ENCODE results near the gene CMTM8.
A peak's percentile ranks its signal among the peaks of the same experiment; 100 is the strongest.

CMTM8 gene

GRCh38 chr3:32340611-32341365 lies 102.3 kb downstream of the CMTM8 start:
- no peak for ATAC-seq

- no peak for ATAC-seq
These were observed 109.1 kb downstream of the CMTM8 start for GRCh38 chr3:32347343-32348125.

- peak; percentile 51 to 64 for ATAC-seq
These were observed 110.7 kb downstream of the CMTM8 start for GRCh38 chr3:32349184-32349583.

DNA sequence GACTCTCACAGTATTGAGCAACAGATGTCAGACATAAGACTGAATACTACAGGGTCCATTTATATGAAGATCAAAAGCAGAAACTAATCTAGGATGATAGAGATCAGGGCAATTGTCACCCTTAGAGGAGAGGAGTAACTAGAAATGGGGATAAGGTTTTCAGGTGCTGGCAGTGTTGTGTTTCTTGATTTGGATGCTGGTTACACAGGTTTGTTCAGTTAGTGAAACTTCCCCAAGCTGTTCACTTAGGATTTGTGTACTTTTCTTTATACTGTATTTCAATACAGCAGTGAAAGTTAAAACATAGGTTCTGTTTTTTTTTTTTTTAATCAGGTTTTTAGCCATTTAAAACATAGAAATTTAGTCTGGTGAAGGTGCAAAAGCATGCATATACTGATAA lies 114.1 kb downstream of the CMTM8 start:
- ATAC-seq, result no peak

- ATAC-seq, result no peak
These were observed 114.9 kb downstream of the CMTM8 start for GRCh38 chr3:32353351-32353750.

DNA sequence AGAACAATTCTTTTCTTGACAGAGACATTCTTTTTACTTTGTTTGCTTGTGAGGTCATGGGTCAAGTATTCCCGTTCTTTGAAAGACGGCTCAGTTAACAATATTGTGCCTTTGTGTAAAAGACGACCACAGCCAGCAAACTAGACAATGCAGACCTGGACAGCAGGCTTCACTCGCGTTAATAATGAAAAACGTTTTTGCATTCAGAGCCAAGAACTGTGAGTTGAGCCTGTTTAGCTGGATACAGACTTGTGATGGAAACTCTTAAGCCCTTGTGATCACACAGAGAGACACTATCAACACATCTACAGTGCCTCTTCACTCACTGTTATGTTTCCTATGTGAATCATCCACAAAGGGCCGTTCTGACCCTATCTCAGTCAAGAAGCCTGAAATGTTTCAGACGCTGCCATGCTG lies 115.9 kb downstream of the CMTM8 start:
- no peak for ATAC-seq

GRCh38 chr3:32355751-32356291 lies 117.3 kb downstream of the CMTM8 start:
- no peak for ATAC-seq

DNA sequence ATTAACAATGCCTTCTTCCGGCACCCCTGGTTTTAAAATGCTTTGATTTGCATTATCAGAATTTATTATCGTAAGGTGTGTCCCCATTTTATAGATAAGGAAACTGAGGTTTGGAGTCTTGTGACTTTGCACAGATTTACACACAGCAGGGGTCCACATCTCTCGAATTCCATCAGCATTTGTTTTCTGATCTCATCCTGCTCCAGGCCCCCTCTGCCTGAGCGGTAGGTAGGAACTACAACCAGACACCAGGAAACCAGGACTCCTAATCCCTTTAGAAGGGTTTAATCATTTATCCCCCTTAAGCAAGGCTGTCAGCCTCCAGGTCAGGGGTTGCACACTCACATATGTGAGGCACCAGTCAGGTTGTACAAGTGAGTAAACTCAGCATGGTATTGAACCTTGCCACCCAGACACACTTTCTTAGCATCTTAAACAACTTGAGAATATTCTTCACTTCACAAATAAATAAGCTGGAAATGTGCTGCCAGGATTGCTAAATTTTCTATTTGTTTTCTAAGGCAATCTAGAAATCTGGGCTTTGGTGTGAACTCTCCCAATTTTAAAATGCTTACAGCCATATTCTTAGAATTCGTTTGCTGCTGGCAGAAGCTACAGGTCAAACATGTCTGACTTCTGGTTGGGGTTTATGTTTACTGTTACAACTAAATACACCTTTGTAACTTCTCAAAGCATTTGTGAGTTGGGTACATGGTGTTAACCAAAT lies 121.4 kb downstream of the CMTM8 start:
- no peak for ATAC-seq

- no peak for ATAC-seq
These were observed 122.0 kb downstream of the CMTM8 start for GRCh38 chr3:32360493-32360827.

DNA sequence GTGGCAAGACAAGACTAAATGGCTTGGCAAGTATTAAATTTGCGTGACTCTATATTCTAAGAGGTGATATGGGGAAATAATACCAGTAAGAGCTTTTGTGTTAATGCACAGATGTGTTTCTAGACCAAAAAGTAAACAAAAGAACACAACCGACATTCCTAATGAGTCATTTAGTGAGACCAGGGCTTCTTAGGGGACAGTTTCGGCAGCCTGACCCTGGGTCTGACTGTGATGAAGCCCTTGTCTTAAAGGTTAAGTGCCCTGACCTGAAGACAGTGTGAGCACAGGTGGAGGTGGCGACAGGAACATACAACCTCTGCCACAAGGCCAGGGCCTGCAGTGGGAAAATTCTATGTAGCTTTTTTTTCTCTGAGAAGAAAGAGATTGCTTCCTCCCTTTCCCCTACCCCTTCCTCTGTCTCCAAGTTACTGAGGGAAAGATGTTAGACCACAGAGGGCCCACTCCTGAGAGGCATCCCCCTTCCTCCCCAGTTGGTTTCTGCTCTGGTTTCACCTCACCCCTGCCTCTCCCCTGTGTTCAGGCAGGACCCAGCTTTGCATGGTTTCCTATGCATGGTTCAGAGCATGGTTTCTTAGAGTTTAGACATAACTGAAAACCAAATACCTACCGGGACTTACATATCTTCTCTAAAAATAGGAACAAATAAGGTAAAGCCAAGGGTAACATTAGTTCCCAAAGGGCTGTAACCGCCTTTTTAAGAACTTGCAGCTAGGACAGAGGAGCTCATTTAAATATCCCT lies 128.3 kb downstream of the CMTM8 start:
- ATAC-seq, result no peak

DNA sequence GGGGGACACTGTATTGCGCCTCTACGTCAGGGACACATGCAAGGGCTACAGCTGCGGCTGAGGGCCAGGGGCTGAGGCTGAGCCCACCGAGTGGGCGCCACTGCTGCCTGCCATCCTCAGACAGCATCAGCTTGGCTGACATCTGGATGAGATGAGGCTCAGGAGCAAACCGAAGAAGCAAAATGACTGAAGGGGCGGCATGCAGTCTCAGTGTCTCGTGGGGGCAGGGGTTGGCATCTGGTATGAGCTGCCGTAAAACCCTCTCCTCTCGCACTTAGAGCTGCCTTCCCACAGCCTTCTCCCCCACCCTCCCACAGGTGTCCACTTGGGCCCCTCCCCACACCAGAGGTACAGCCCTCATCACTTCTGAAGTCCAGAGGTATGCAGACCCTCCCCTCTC lies 129.0 kb downstream of the CMTM8 start:
- ATAC-seq, result no peak

DNA sequence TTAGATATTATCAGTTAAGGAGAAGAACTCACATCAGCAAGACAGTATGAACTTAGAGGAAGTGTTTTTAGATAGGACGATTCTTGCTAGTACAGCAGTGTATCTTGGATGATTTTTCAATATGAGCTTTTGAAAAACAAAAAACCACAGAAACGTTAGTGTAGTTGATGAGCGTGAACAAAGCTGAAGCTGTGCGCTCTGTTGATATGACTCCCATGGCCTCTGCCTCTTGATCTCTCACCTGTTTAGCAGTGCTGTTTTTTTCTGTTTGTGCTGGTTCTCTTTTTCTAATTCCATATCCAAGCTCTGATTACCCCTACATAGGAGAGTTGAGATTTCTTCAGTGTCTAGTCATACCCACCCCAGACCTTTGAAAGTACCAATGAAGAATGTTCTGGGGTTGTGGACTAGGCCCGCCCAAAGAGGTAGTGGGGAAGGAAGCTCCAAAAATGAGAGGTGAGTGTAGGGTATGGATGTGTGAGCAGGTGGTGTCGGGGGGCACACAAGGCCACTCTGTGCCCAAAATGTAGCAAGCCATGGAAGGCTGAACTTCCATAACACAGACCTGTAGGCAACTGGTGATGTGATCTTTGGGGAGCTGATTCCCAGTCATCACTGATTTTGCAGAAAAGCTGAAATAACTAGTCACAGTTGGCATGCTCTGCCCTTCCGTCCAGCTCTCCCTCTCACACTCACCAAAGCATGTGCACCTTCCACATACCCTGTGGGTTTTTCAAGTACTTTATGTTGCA lies 133.2 kb downstream of the CMTM8 start:
- ATAC-seq, result peak; percentile 61 to 62

DNA sequence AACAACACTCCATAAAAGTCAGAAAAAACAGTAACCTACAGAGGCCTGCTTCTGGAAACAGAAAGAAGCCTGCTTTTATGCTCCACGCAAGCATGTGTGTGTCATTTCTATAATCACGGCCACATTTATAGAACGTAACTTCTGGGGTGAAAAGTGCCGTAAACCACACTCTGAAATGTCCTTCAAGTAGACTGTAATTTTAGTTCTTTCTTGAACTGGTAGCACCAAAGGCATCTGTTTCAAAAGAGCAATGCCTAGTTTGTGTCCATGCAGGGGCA lies 133.7 kb downstream of the CMTM8 start:
- peak; percentile 37 to 39 for ATAC-seq

GRCh38 chr3:32373276-32373675 lies 134.8 kb downstream of the CMTM8 start:
- no peak for ATAC-seq

DNA sequence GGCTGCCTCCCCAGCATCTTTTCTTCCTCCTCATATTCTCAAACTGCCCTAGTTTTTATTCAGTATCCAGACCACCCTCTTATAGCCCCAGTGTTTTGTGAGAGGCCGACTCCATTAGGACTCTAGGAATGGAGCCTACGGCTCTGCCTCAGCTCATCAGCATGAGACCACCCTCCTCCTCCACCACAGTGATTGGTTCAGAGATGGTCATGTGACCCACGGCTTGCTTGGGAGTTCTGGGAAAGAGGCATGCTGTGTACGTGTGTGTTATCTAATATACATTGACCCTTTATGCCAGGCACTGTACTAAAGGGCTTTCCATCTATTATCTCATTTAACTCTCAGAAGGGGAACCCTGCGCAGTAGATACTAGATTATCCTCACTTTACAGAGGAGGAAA lies 135.4 kb downstream of the CMTM8 start:
- ATAC-seq, result no peak

DNA sequence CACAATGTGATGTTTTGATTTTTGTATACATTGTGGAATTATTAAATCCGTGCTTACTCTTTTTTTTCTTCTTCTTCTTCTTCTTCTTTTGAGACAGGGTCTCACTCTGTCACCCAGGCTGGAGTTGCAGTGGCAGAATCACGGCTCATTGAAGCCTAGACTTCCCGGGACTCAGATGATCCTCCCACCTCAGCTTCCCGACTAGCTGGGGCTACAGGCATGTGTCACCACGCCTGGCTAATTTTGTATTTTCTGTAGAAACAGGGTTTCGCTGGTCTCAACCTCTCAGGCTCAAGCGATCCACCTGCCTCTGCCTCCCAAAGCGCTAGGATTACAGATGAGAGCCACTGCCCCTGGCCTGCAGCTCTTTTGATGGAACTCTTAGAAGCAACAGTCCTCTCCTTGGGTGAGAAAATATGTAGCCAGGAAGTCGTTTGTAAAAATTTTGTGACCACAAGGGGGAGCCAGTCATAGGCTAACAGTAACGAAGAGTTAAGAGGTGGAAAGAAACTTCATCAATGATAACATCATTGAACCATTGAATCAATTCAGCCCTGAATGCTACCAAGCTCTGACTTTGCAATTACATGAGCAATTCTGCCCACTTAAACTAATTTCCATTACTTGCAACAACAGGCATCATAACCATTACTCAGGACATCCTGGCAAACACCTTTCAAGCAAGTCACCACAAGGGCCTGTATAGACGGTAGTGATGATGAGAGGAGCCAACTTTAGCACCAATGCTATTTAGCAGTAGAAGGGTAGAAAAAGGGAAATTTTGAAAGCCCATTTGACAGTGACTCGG lies 136.5 kb downstream of the CMTM8 start:
- peak; percentile 64 to 75 for ATAC-seq

- no peak for ATAC-seq
These were observed 137.1 kb downstream of the CMTM8 start for GRCh38 chr3:32375596-32375930.

- ATAC-seq, result no peak
These were observed 137.6 kb downstream of the CMTM8 start for GRCh38 chr3:32376115-32376514.

DNA sequence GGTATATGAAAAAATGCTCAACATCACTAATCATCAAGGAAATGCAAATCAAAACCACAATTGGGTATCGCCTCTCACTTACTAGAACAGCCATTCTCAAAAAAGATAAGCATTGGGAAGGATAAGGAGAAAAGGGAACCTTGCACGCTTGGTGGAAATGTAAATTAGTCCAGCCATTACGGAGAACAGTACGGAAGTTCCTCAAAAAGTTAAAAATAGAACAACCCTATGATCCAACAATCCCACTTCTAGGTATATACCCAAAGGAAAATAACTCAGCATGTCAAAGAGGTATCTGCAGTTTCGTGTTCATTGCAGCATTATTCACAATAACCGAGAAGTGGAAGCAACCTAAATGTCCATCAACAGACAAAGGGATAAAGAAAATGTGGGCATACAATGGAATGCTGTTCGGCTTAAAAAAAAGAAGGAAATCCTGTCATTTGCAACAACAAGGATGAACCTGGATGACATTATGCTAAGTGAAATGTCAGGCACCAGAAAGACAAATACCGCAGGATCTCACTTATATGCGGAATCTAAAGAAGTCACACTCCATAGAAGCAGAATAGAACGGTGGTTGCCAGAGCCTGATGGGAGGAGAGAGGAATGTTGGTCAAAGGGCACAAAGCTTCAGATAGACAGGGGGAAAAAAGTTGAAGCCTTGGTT lies 141.5 kb downstream of the CMTM8 start:
- no peak for ATAC-seq

DNA sequence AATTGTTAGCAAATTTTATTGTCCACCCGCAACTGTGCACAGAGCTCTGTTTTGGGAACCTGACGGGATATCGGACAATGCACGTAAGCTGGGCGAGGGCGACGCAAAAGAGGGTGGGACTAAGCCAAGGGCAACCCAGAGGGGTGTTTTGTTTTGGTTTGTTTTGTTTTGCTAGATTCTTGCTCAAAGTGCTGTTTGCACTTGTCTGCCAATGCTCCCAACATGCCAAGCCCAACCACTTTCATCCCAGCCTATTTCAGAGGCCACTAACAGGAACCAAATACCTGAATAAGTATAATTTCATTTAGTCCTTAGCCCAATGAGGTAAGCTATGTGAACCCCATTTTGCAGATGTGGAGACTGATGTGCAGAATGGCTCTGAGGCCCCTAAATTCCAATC lies 143.4 kb downstream of the CMTM8 start:
- ATAC-seq, result no peak

Measured in activated CD4-positive, CD25-positive, alpha-beta regulatory T cell treated with anti-CD3 and anti-CD28 coated beads, Interleukin-2, amount 50 U/mL, for 24 hours (primary cell).